Fibroblast of skin of left biceps (primary cell): Measurements from ENCODE around the gene KDM3B.
"Not testable (repeated sequence)": the region's sequence is repeated elsewhere in the genome, so short reads cannot be mapped to it uniquely, and the experiment has no call there.

Experiments
- DNase-seq, 2 experiments: peaks; one replicate each; pipeline ENCODE4 v3.0.0-alpha.2; 2013; ENCODE audit warnings: low read depth in 2 of 2

Gene KDM3B

DNA sequence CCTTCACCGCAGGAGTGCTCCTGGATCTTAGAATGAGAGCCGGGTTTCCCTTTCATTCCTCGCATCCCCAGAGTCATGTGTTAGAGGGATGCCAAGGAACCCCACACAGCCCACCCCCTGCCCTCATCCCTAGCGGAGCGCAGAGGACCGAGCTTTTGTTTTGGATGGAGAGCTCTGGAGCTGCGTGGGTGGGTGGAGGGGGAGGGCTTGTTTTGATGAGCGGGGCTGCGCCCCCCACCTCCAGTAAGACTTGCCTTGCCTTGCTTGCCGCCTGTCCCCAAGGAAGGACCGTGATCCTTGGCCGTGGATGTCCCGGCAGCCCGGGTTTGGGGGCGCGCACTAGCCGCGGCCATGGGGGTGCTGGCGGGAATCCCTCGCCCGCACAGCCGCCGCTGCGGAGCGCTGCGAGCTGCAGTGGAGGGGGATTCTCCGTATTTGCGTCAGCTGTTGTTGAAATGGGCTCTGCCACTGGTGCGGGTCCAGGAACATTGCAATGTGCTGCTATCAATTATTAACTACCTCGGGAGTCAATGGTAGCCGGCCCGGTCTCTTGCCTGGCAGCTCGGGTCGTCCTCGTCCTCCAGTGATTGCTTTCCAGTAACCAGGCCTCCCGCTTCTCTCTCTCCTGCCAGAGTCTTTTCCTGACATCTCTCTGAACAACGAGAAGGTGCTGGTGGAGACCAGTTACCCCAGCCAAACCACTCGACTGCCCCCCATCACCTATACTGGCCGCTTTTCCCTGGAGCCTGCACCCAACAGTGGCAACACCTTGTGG, 113.8 kb downstream of the KDM3B start:
- DNase-seq: peak in 1 of 2 experiments; percentile 12

DNA sequence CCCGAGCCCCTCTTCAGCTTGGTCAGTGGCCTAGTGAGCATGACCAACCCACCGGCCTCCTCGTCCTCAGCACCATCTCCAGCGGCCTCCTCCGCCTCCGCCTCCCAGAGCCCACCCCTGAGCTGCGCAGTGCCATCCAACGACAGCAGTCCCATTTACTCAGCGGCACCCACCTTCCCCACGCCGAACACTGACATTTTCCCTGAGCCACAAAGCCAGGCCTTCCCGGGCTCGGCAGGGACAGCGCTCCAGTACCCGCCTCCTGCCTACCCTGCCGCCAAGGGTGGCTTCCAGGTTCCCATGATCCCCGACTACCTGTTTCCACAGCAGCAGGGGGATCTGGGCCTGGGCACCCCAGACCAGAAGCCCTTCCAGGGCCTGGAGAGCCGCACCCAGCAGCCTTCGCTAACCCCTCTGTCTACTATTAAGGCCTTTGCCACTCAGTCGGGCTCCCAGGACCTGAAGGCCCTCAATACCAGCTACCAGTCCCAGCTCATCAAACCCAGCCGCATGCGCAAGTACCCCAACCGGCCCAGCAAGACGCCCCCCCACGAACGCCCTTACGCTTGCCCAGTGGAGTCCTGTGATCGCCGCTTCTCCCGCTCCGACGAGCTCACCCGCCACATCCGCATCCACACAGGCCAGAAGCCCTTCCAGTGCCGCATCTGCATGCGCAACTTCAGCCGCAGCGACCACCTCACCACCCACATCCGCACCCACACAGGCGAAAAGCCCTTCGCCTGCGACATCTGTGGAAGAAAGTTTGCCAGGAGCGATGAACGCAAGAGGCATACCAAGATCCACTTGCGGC, 114.6 kb downstream of the KDM3B start:
- DNase-seq: peak in 1 of 2 experiments; percentile 8

DNA sequence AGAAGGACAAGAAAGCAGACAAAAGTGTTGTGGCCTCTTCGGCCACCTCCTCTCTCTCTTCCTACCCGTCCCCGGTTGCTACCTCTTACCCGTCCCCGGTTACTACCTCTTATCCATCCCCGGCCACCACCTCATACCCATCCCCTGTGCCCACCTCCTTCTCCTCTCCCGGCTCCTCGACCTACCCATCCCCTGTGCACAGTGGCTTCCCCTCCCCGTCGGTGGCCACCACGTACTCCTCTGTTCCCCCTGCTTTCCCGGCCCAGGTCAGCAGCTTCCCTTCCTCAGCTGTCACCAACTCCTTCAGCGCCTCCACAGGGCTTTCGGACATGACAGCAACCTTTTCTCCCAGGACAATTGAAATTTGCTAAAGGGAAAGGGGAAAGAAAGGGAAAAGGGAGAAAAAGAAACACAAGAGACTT, 115.2 kb downstream of the KDM3B start:
- DNase-seq: peak in 1 of 2 experiments; percentile 5

DNA sequence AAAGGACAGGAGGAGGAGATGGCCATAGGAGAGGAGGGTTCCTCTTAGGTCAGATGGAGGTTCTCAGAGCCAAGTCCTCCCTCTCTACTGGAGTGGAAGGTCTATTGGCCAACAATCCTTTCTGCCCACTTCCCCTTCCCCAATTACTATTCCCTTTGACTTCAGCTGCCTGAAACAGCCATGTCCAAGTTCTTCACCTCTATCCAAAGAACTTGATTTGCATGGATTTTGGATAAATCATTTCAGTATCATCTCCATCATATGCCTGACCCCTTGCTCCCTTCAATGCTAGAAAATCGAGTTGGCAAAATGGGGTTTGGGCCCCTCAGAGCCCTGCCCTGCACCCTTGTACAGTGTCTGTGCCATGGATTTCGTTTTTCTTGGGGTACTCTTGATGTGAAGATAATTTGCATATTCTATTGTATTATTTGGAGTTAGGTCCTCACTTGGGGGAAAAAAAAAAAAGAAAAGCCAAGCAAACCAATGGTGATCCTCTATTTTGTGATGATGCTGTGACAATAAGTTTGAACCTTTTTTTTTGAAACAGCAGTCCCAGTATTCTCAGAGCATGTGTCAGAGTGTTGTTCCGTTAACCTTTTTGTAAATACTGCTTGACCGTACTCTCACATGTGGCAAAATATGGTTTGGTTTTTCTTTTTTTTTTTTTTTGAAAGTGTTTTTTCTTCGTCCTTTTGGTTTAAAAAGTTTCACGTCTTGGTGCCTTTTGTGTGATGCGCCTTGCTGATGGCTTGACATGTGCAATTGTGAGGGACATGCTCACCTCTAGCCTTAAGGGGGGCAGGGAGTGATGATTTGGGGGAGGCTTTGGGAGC, 115.9 kb downstream of the KDM3B start:
- DNase-seq: peak in 1 of 2 experiments; percentile 13

DNA sequence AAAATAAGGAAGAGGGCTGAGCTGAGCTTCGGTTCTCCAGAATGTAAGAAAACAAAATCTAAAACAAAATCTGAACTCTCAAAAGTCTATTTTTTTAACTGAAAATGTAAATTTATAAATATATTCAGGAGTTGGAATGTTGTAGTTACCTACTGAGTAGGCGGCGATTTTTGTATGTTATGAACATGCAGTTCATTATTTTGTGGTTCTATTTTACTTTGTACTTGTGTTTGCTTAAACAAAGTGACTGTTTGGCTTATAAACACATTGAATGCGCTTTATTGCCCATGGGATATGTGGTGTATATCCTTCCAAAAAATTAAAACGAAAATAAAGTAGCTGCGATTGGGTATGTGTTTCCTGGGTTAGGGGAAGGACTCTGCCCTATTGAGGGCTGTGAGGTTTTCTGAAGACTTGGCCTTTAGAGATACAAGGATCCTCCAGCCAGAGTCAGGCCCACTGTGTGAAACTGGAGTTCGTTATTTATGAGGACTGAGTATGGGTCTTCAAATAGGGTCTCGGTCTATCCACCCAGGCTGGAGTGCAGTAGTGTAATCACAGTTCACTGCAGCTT, 116.6 kb downstream of the KDM3B start:
- peak in 1 of 2 experiments; percentile 5 for DNase-seq

DNA sequence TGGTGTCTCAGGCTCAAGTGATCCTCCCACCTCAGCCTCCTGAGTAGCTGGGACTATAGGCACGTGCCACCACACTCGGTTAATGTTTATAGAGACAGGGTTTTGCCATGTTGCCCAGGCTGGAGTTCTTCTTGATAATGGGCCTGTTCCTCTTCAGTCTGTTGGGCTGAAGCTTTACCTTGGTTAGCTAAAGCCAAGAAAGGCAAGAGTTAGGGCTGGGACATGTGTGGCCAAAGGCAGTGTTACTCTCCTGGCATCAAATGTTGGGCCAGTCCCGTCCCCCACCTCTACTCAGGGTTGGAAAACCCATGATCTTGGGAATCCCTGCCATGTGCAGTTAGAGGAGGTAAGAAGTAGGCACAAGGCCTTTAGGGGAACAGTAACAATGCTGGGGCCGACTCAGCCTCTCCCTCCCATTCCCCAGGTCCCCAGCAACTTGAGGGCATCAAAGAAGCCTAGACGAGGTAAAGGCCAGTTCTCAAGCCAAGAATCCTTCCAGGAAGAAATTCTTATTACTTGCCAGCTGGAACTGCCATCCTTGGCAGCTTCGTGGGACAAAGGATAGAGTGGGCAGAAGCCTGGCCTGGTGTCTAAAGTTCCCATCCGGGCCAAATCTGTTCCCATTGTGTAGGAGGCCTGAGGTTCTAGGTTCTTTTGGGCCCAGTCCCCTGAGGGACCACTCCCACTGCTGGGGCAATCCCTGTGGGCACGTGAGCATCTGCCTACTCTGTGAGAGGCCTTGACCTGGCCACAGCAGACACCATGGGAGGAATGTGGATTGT, 117.2 kb downstream of the KDM3B start:
- DNase-seq: peak in 1 of 2 experiments; percentile 40

DNA sequence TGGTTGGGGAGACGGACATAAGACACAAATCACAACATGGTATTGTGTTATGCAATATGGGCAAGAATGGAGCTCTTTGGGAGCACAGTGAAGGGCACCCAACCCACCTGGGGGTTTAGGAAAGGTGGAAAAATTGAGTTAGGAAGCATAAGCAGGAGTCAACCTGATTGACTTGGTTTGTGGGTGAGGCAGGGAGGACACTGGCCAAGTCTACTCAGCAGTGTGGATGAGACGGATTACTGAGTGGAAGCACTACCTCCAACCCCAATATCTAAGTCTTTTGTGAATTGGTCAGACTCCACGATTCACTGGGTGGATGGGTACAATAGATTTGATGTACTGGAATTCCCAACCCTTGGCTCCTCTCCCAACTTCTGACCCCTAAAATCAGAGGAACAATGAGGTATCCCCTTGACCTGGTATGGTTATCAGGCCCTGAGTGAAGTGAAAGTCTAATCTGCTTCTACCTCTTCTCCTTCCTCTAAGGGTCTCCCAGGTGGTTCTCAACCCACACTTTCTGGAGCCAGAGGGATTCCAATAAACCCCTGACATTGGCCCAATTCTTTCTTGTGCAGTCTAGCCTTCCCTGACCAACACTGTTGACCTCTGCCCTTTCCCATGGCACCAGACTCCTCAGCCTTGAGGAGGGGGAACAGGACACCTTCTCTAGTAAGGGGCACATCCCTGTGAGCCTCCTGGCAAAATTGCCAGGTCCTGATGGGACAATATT, 118.0 kb downstream of the KDM3B start:
- DNase-seq: no peak

DNA sequence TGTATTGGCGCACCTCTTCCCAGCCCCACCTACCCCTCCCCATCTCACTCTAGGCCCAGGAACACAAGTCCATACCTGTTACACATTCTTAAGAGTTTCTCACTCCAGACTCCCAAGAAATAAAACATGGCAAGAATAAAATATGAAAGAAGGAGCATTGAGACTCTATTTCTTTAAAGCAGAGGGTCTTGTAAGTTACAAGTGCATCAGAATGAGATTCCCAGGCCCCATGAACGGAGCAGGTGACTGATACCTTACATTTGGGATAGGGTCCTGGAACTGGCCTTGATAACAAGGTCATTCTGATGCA, 118.5 kb downstream of the KDM3B start:
- peak in 1 of 2 experiments; percentile 7 for DNase-seq

DNA sequence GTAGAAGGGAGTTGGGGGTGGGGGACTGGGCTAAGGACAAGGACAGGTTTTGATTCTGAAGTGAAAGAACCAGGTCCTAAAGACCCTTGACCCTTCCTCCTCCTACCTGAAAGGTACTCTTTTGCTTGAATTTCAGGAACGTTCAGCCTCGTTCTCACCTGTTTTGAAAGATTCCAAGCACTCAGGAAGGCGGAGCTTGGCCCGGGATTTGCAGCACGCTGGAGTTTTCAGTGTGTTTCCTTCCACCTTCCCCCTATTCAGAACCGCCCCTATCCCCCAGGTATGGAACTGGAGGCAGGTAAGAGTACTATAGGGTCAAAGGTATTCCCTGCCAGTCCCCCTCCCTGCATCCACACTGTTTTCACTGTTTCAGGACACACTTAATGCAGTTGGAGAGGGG, 119.9 kb downstream of the KDM3B start:
- DNase-seq: no peak

DNA sequence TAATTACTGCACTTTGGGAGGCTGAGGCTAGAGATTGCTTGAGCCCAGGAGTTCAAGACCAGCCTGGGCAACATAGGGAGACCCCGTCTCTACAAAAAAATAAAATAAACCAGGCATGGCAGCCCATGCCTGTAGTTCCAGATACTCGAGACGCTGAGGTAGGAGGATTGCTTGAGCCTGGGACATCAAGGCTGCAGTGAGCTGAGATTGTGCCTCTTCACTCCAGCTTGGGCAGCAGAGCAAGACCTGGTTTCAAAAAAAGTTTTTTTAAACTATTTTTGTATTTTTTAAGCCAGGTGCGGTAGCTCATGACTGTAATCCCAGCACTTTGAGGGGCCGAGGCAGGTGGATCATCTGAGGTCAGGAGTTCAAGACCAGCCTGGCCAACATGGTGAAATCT, 120.7 kb downstream of the KDM3B start:
- not testable (repeated sequence) for DNase-seq

DNA sequence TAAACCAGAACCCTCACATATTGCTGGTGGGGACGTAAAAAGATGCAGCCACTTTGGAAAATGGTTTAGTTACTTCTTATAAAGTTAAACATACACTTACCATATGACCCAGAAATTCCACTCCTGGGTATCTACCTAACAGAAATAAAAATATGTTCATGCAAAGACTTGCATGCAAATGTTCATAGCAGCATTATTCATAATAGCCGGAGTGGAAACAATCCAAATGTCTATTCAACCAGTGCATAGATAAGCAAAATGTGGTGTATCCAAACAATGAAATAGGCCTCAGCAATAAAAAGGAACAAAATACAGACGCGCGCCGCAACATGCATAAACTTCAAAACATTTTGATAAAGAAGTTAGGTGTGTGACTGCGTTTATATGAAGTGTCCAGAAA, 124.4 kb downstream of the KDM3B start:
- DNase-seq: no peak

DNA sequence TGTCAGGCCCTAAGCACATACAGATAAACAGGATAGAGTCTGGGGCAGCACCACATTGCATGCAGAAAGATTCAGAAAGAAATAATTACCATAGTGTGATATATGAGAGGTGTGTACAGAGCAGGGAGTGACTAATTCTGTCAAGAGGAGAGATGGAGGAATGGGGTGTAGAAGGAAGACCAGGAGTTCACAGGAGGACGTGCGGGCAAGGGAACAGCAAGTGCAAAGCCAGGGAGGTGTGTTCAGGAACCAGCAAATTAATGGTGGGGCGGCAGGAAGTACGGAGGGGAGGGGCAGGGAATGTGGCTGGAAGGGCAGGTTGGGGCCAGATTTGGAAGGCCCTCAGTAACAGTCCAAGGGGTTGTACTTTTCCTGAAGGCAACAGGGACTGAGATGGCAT, 130.2 kb downstream of the KDM3B start:
- no peak for DNase-seq
